Measurements from ENCODE around the gene SLCO2B1.

GRCh38 chr11:75112200-75112599 is 38.7 kb upstream of the SLCO2B1 start:
- no peak for TF ChIP-seq ARNTL (CRISPR knock-in tag; IDR thresholded peaks at IDR 0.05; ENCODE audit: borderline replicate concordance, low read depth)
- TF ChIP-seq, protein P1, sequence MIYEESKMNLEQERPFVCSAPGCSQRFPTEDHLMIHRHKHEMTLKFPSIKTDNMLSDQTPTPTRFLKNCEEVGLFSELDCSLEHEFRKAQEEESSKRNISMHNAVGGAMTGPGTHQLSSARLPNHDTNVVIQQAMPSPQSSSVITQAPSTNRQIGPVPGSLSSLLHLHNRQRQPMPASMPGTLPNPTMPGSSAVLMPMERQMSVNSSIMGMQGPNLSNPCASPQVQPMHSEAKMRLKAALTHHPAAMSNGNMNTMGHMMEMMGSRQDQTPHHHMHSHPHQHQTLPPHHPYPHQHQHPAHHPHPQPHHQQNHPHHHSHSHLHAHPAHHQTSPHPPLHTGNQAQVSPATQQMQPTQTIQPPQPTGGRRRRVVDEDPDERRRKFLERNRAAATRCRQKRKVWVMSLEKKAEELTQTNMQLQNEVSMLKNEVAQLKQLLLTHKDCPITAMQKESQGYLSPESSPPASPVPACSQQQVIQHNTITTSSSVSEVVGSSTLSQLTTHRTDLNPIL (CRISPR knock-in tag; IDR thresholded peaks at IDR 0.05; ENCODE audit: low read depth): no peak
- no peak for TF ChIP-seq ZFP3 (CRISPR knock-in tag; IDR thresholded peaks at IDR 0.05)
- no peak for TF ChIP-seq CSDC2 (CRISPR knock-in tag; IDR thresholded peaks at IDR 0.05)
- TF ChIP-seq RARB (CRISPR knock-in tag; IDR thresholded peaks at IDR 0.05): no peak
- no peak for TF ChIP-seq ZFP30 (CRISPR knock-in tag; IDR thresholded peaks at IDR 0.05)
- TF ChIP-seq SNAI2 (CRISPR knock-in tag; IDR thresholded peaks at IDR 0.05): no peak
- TF ChIP-seq, protein P2, sequence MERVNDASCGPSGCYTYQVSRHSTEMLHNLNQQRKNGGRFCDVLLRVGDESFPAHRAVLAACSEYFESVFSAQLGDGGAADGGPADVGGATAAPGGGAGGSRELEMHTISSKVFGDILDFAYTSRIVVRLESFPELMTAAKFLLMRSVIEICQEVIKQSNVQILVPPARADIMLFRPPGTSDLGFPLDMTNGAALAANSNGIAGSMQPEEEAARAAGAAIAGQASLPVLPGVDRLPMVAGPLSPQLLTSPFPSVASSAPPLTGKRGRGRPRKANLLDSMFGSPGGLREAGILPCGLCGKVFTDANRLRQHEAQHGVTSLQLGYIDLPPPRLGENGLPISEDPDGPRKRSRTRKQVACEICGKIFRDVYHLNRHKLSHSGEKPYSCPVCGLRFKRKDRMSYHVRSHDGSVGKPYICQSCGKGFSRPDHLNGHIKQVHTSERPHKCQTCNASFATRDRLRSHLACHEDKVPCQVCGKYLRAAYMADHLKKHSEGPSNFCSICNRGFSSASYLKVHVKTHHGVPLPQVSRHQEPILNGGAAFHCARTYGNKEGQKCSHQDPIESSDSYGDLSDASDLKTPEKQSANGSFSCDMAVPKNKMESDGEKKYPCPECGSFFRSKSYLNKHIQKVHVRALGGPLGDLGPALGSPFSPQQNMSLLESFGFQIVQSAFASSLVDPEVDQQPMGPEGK (CRISPR knock-in tag; IDR thresholded peaks at IDR 0.05; ENCODE audit: borderline replicate concordance): no peak
- TF ChIP-seq ZC3H10 (CRISPR knock-in tag; IDR thresholded peaks at IDR 0.05): no peak

All from SK-N-SH treated with all-trans-retinoic acid at 6 μM for 48 hours (cell line).